ENCODE data around the gene TCF23. TPM values are rescaled to one million over a fixed set of nuclear protein-coding genes. Genes with fewer than 3 reads are reported as not detected.

TCF23 gene
- total RNA-seq, 2 experiments from 2014 or later = not detected

GRCh38 chr2:27177441-27178351 is 28.9 kb downstream of the TCF23 start:
- no peak for ATAC-seq (ENCODE audit: poor library complexity)
- no peak for TF ChIP-seq CTCF (IDR thresholded peaks at IDR 0.05)

GRCh38 chr2:27178469-27178868 is 29.7 kb downstream of the TCF23 start:
- CTCF ChIA-PET = interaction anchor here (1.2 kb wide), 1 partner anchor 9 kb away, joined by 5 read pairs; no protein-coding TSS in a partner anchor
- no peaks in the 10 kb centered on the region for H3K9me3 Mint-ChIP-seq
- no peak overlapping the region for H3K4me3 Mint-ChIP-seq
- no peaks in the 10 kb centered on the region for H3K4me1 Mint-ChIP-seq (ENCODE audit: low read depth)
- Histone ChIP-seq H3K9me3 (ENCODE audit: control insufficient read depth in 1 of 2, insufficient read depth in 1 of 2, low read length in 2 of 2) (no peaks in the 10 kb centered on the region), H3K4me1 (ENCODE audit: insufficient read depth, low read length) (no peaks in the 10 kb centered on the region), H3K36me3 (ENCODE audit: insufficient read depth, low read length) (no peaks in the 10 kb centered on the region), H3K27ac (ENCODE audit: low read depth in 1 of 2, low read length in 2 of 2) (no peak overlapping the region), H3K27me3 (ENCODE audit: control insufficient read depth in 1 of 2, insufficient read depth in 2 of 2, low read length in 2 of 2) (peaks cover 0 to 10% of the 10 kb centered on the region in 2 experiments), H3K4me3 (ENCODE audit: low read length) (no peak overlapping the region)
- no peak for TF ChIP-seq CTCF (IDR thresholded peaks at IDR 0.05)
- H3K27me3 Mint-ChIP-seq = peaks cover 57% of the 10 kb centered on the region
- POLR2A ChIA-PET = no interaction called here
- no peak overlapping the region for H3K27ac Mint-ChIP-seq
- intact Hi-C loops (cut with DNase I, micrococcal nuclease) = no loop called here
- no peak for ATAC-seq (ENCODE audit: poor library complexity)
- H3K36me3 Mint-ChIP-seq (ENCODE audit: low read depth) = no peaks in the 10 kb centered on the region
- DNase-seq = no peak

More at GRCh38 chr2:27177441-27178351, 28.9 kb downstream of the TCF23 start:
- CTCF ChIA-PET = interaction anchor here (1.2 kb wide), 1 partner anchor 8 kb away, joined by 5 read pairs; no protein-coding TSS in a partner anchor
- Histone ChIP-seq H3K4me3 (ENCODE audit: low read length) (no peak overlapping the region), H3K27me3 (ENCODE audit: control insufficient read depth in 1 of 2, insufficient read depth in 2 of 2, low read length in 2 of 2) (peaks cover 0 to 10% of the 10 kb centered on the region in 2 experiments), H3K4me1 (ENCODE audit: insufficient read depth, low read length) (no peaks in the 10 kb centered on the region), H3K9me3 (ENCODE audit: control insufficient read depth in 1 of 2, insufficient read depth in 1 of 2, low read length in 2 of 2) (no peaks in the 10 kb centered on the region), H3K36me3 (ENCODE audit: insufficient read depth, low read length) (no peaks in the 10 kb centered on the region), H3K27ac (ENCODE audit: low read depth in 1 of 2, low read length in 2 of 2) (no peak overlapping the region)
- H3K9me3 Mint-ChIP-seq = no peaks in the 10 kb centered on the region
- H3K27me3 Mint-ChIP-seq = peaks cover 52% of the 10 kb centered on the region
- POLR2A ChIA-PET = no interaction called here
- no peak overlapping the region for H3K27ac Mint-ChIP-seq
- no peak for DNase-seq
- H3K36me3 Mint-ChIP-seq (ENCODE audit: low read depth) = no peaks in the 10 kb centered on the region
- intact Hi-C loops (cut with DNase I, micrococcal nuclease) = no loop called here
- no peak overlapping the region for H3K4me3 Mint-ChIP-seq
- no peaks in the 10 kb centered on the region for H3K4me1 Mint-ChIP-seq (ENCODE audit: low read depth)

- Histone ChIP-seq H3K4me3 (ENCODE audit: low read length) (no peak overlapping the region), H3K27ac (ENCODE audit: low read depth in 1 of 2, low read length in 2 of 2) (no peak overlapping the region), H3K4me1 (ENCODE audit: insufficient read depth, low read length) (no peaks in the 10 kb centered on the region), H3K9me3 (ENCODE audit: control insufficient read depth in 1 of 2, insufficient read depth in 1 of 2, low read length in 2 of 2) (no peaks in the 10 kb centered on the region), H3K27me3 (ENCODE audit: control insufficient read depth in 1 of 2, insufficient read depth in 2 of 2, low read length in 2 of 2) (peaks cover 0 to 10% of the 10 kb centered on the region in 2 experiments), H3K36me3 (ENCODE audit: insufficient read depth, low read length) (no peaks in the 10 kb centered on the region)
- intact Hi-C loops (cut with DNase I, micrococcal nuclease) = no loop called here
- Mint-ChIP-seq H3K4me1 (ENCODE audit: low read depth) (no peaks in the 10 kb centered on the region), H3K9me3 (no peaks in the 10 kb centered on the region), H3K27ac (no peak overlapping the region), H3K4me3 (no peak overlapping the region), H3K36me3 (ENCODE audit: low read depth) (no peaks in the 10 kb centered on the region), H3K27me3 (peaks cover 60% of the 10 kb centered on the region)
- CTCF ChIA-PET = no interaction called here
- no peak for TF ChIP-seq CTCF (IDR thresholded peaks at IDR 0.05)
- ATAC-seq (ENCODE audit: poor library complexity) = no peak
- DNase-seq = no peak
- POLR2A ChIA-PET = no interaction called here
Measured at GRCh38 chr2:27179344-27180000, 30.7 kb downstream of the TCF23 start.
